ENCODE results near the gene TRIM26. TPM values are rescaled to one million over a fixed set of nuclear protein-coding genes. Genes with fewer than 3 reads are reported as not detected.

The TRIM26 gene
- total RNA-seq, 2 experiments from 2014 or later: 78.0 to 86.4 TPM

- H3K9me3 Mint-ChIP-seq (ENCODE audit: insufficient read depth): no peaks in the 10 kb centered on the region
- peaks cover 17% of the 10 kb centered on the region for H3K27me3 Mint-ChIP-seq (ENCODE audit: low read depth)
- no peak for DNase-seq
- peaks cover 19% of the 10 kb centered on the region for H3K4me1 Mint-ChIP-seq (ENCODE audit: low read depth)
- no peak overlapping the region for H3K27ac Mint-ChIP-seq
- ChIA-PET CTCF (no interaction called here), POLR2A (no interaction called here)
- ATAC-seq: no peak
- H3K4me3 Mint-ChIP-seq: no peak overlapping the region
- no peaks in the 10 kb centered on the region for H3K36me3 Mint-ChIP-seq (ENCODE audit: low read depth)
These were observed 53.0 kb downstream of the TRIM26 start for GRCh38 chr6:30160008-30160784.

- Mint-ChIP-seq H3K36me3 (ENCODE audit: low read depth) (no peaks in the 10 kb centered on the region), H3K4me1 (ENCODE audit: low read depth) (peaks cover 18% of the 10 kb centered on the region), H3K9me3 (ENCODE audit: insufficient read depth) (no peaks in the 10 kb centered on the region), H3K27me3 (ENCODE audit: low read depth) (peaks cover 16% of the 10 kb centered on the region), H3K27ac (no peak overlapping the region), H3K4me3 (no peak overlapping the region)
- ChIA-PET CTCF (interaction anchor here (1.1 kb wide), 1 partner anchor 55 kb away, joined by 5 read pairs; no protein-coding TSS in a partner anchor), POLR2A (no interaction called here)
- DNase-seq: no peak
- no peak for ATAC-seq
These were observed 54.6 kb downstream of the TRIM26 start for GRCh38 chr6:30158475-30159040.

- DNase-seq (no peak), ATAC-seq (no peak)
- peaks cover 17% of the 10 kb centered on the region for H3K27me3 Mint-ChIP-seq (ENCODE audit: low read depth)
- H3K9me3 Mint-ChIP-seq (ENCODE audit: insufficient read depth): no peaks in the 10 kb centered on the region
- no peaks in the 10 kb centered on the region for H3K36me3 Mint-ChIP-seq (ENCODE audit: low read depth)
- H3K4me3 Mint-ChIP-seq: no peak overlapping the region
- no peak overlapping the region for H3K27ac Mint-ChIP-seq
- POLR2A ChIA-PET: no interaction called here
- CTCF ChIA-PET: interaction anchor here (1.1 kb wide), 1 partner anchor 55 kb away, joined by 5 read pairs; no protein-coding TSS in a partner anchor
- peaks cover 12% of the 10 kb centered on the region for H3K4me1 Mint-ChIP-seq (ENCODE audit: low read depth)
These were observed 55.2 kb downstream of the TRIM26 start for GRCh38 chr6:30157999-30158398.

- Mint-ChIP-seq H3K4me3 (no peak overlapping the region), H3K27me3 (ENCODE audit: low read depth) (peaks cover 17% of the 10 kb centered on the region), H3K4me1 (ENCODE audit: low read depth) (peaks cover 10% of the 10 kb centered on the region), H3K27ac (no peak overlapping the region), H3K9me3 (ENCODE audit: insufficient read depth) (no peaks in the 10 kb centered on the region), H3K36me3 (ENCODE audit: low read depth) (no peaks in the 10 kb centered on the region)
- no peak for DNase-seq
- POLR2A ChIA-PET: no interaction called here
- ATAC-seq: no peak
- CTCF ChIA-PET: no interaction called here
These were observed 55.6 kb downstream of the TRIM26 start for GRCh38 chr6:30157581-30157980.

- Mint-ChIP-seq H3K4me1 (ENCODE audit: low read depth) (peaks cover 7% of the 10 kb centered on the region), H3K36me3 (ENCODE audit: low read depth) (no peaks in the 10 kb centered on the region), H3K27ac (no peak overlapping the region), H3K27me3 (ENCODE audit: low read depth) (peaks cover 17% of the 10 kb centered on the region), H3K9me3 (ENCODE audit: insufficient read depth) (no peaks in the 10 kb centered on the region), H3K4me3 (no peak overlapping the region)
- ATAC-seq: no peak
- CTCF ChIA-PET: interaction anchor here (0.9 kb wide), 1 partner anchor 13 kb away, joined by 3 read pairs; no protein-coding TSS in a partner anchor
- no peak for DNase-seq
- POLR2A ChIA-PET: no interaction called here
These were observed 56.4 kb downstream of the TRIM26 start for GRCh38 chr6:30156774-30157173.

- DNase-seq: no peak
- ChIA-PET CTCF (no interaction called here), POLR2A (no interaction called here)
- H3K27ac Mint-ChIP-seq: no peak overlapping the region
- H3K9me3 Mint-ChIP-seq (ENCODE audit: insufficient read depth): no peaks in the 10 kb centered on the region
- peaks cover 19% of the 10 kb centered on the region for H3K27me3 Mint-ChIP-seq (ENCODE audit: low read depth)
- H3K4me1 Mint-ChIP-seq (ENCODE audit: low read depth): peaks cover 12% of the 10 kb centered on the region
- H3K4me3 Mint-ChIP-seq: no peak overlapping the region
- ATAC-seq: no peak
- H3K36me3 Mint-ChIP-seq (ENCODE audit: low read depth): no peaks in the 10 kb centered on the region
These were observed 57.0 kb downstream of the TRIM26 start for GRCh38 chr6:30156262-30156599.

GRCh38 chr6:30155520-30156261 lies 57.5 kb downstream of the TRIM26 start:
- Mint-ChIP-seq H3K4me1 (ENCODE audit: low read depth) (peaks cover 15% of the 10 kb centered on the region), H3K27ac (no peak overlapping the region), H3K27me3 (ENCODE audit: low read depth) (peaks cover 19% of the 10 kb centered on the region), H3K9me3 (ENCODE audit: insufficient read depth) (no peaks in the 10 kb centered on the region), H3K36me3 (ENCODE audit: low read depth) (no peaks in the 10 kb centered on the region), H3K4me3 (no peak overlapping the region)
- POLR2A ChIA-PET: no interaction called here
- ATAC-seq (no peak), DNase-seq (no peak)
- CTCF ChIA-PET: no interaction called here

- ATAC-seq (no peak), DNase-seq (no peak)
- POLR2A ChIA-PET: no interaction called here
- CTCF ChIA-PET: interaction anchor here (1.8 kb wide), 1 partner anchor 52 kb away, joined by 5 read pairs; no protein-coding TSS in a partner anchor
- Mint-ChIP-seq H3K27ac (no peak overlapping the region), H3K27me3 (ENCODE audit: low read depth) (peaks cover 24% of the 10 kb centered on the region), H3K4me1 (ENCODE audit: low read depth) (peaks cover 16% of the 10 kb centered on the region), H3K9me3 (ENCODE audit: insufficient read depth) (no peaks in the 10 kb centered on the region), H3K36me3 (ENCODE audit: low read depth) (no peaks in the 10 kb centered on the region), H3K4me3 (no peak overlapping the region)
These were observed 58.3 kb downstream of the TRIM26 start for GRCh38 chr6:30154709-30155519.

GRCh38 chr6:30154061-30154460 lies 59.1 kb downstream of the TRIM26 start:
- Mint-ChIP-seq H3K9me3 (ENCODE audit: insufficient read depth) (no peaks in the 10 kb centered on the region), H3K27me3 (ENCODE audit: low read depth) (peaks cover 19% of the 10 kb centered on the region), H3K4me3 (no peak overlapping the region), H3K4me1 (ENCODE audit: low read depth) (peaks cover 16% of the 10 kb centered on the region), H3K27ac (no peak overlapping the region), H3K36me3 (ENCODE audit: low read depth) (no peaks in the 10 kb centered on the region)
- DNase-seq: no peak
- ChIA-PET CTCF (interaction anchor here (1.8 kb wide), 1 partner anchor 51 kb away, joined by 5 read pairs; no protein-coding TSS in a partner anchor), POLR2A (no interaction called here)
- ATAC-seq: no peak

- DNase-seq: no peak
- ChIA-PET POLR2A (no interaction called here), CTCF (interaction anchor here (1.8 kb wide), 1 partner anchor 50 kb away, joined by 5 read pairs; no protein-coding TSS in a partner anchor)
- Mint-ChIP-seq H3K27me3 (ENCODE audit: low read depth) (peaks cover 21% of the 10 kb centered on the region), H3K36me3 (ENCODE audit: low read depth) (no peaks in the 10 kb centered on the region), H3K4me1 (ENCODE audit: low read depth) (peaks cover 12% of the 10 kb centered on the region), H3K9me3 (ENCODE audit: insufficient read depth) (no peaks in the 10 kb centered on the region), H3K4me3 (no peak overlapping the region), H3K27ac (no peak overlapping the region)
- no peak for ATAC-seq
These were observed 60.1 kb downstream of the TRIM26 start for GRCh38 chr6:30152910-30153610.

GRCh38 chr6:30152016-30152673 lies 61.1 kb downstream of the TRIM26 start:
- ATAC-seq (no peak), DNase-seq (no peak)
- Mint-ChIP-seq H3K9me3 (ENCODE audit: insufficient read depth) (no peaks in the 10 kb centered on the region), H3K4me1 (ENCODE audit: low read depth) (peaks cover 13% of the 10 kb centered on the region), H3K27me3 (ENCODE audit: low read depth) (peaks cover 24% of the 10 kb centered on the region), H3K27ac (no peak overlapping the region), H3K36me3 (ENCODE audit: low read depth) (no peaks in the 10 kb centered on the region), H3K4me3 (no peak overlapping the region)
- POLR2A ChIA-PET: interaction anchor here (0.7 kb wide), 1 partner anchor 27 kb away, joined by 3 read pairs; no protein-coding TSS in a partner anchor
- CTCF ChIA-PET: interaction anchor here (0.9 to 1.8 kb wide), 4 partner anchors 15 to 49 kb away, joined by 3 to 12 read pairs (median 4); no protein-coding TSS in a partner anchor

All from activated CD8-positive, alpha-beta T cell treated with anti-CD3 and anti-CD28 coated beads, Interleukin-2, amount 10 ng/mL, durations not matched to agents 7 days and 5 days (primary cell).